Pulmonary artery endothelial cell (primary cell): ENCODE measurements around the gene NIPAL1. TPM values are rescaled to one million over a fixed set of nuclear protein-coding genes. Genes with fewer than 3 reads are reported as not detected.

Experiments
- DNase-seq: peaks from one replicate; pipeline ENCODE4 v3.0.0-alpha.2; 2011; ENCODE audit warnings: low read depth, low spot score
- total RNA-seq: library from RNA; depleted of rRNA; stranded (reverse); fragments of >200 nt; gene quantifications from 2 replicates; pipeline ENCODE4 v1.2.3, GENCODE V29; 2014

The NIPAL1 gene
- total RNA-seq, 1 donor from 2014 or later, result 1.6 TPM

GRCh38 chr4:48064349-48064748, 47.8 kb downstream of the NIPAL1 start:
- DNase-seq, result no peak

- no peak for DNase-seq
Measured at GRCh38 chr4:48065587-48066052, 49.0 kb downstream of the NIPAL1 start.

- DNase-seq, result no peak
Measured at GRCh38 chr4:48067536-48067935, 51.0 kb downstream of the NIPAL1 start.

GRCh38 chr4:48068182-48068581, 51.6 kb downstream of the NIPAL1 start:
- DNase-seq, result no peak

GRCh38 chr4:48069026-48069425, 52.5 kb downstream of the NIPAL1 start:
- DNase-seq, result no peak

- no peak for DNase-seq
Measured at GRCh38 chr4:48071191-48071590, 54.6 kb downstream of the NIPAL1 start.

- no peak for DNase-seq
Measured at GRCh38 chr4:48073567-48074103, 57.1 kb downstream of the NIPAL1 start.

GRCh38 chr4:48074657-48075056, 58.1 kb downstream of the NIPAL1 start:
- DNase-seq, result no peak

DNA sequence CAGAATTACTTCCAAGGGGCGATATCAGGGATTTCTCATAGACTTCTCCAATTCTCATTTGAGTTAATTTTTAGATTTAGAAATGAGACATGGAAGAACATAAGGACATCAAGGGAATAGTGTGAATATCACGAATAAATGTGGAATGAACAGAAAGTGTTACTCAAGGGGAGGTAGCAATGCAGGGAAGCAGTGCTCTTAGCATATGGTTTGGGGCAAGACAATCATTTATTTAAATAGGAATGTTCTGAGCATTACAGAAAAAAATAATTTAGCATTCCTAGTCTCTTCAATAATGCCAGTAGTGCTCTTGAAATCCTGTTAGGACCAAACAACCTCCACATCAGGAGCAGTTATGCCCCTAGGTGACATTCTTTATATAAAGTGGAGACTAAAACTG, 61.9 kb downstream of the NIPAL1 start:
- no peak for DNase-seq

DNA sequence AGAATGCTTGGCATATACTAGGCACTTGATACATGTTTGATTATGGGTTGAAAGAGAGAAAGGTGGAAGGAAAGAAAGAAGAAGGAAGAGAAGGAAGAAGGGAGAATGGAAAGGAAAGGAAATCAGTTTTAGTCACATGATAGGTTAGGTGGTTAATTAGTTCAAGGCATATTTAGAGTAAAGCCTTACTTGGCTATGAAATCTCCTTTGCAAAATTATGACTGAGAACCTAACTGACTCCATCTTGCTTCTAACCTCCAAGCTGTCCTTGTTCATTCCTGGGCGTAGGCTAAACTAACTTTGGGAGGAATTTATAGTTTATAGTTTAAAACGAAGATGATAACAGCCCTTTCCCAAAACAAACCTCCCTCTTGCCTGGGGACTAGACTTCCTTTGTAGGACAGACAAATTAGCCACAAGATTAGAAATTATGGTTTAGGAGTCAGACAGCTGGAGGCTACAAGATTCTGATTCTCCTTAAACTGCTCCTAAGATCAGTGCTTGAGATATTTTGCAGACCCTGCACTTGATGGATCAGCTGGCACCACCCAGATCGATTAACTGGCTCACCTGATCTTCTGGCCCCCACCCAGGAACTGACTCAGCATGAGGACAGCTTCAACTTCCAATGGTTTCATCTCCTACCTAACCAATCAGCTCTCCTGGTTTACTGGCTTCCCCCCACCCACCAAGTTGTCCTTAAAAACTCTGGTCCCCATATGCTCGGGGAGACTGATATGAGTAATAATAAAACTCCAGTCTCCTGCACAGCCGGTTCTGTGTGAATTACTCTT, 62.5 kb downstream of the NIPAL1 start:
- DNase-seq, result no peak

GRCh38 chr4:48079972-48080391, 63.4 kb downstream of the NIPAL1 start:
- no peak for DNase-seq

GRCh38 chr4:48081196-48081595, 64.6 kb downstream of the NIPAL1 start:
- DNase-seq, result no peak

DNA sequence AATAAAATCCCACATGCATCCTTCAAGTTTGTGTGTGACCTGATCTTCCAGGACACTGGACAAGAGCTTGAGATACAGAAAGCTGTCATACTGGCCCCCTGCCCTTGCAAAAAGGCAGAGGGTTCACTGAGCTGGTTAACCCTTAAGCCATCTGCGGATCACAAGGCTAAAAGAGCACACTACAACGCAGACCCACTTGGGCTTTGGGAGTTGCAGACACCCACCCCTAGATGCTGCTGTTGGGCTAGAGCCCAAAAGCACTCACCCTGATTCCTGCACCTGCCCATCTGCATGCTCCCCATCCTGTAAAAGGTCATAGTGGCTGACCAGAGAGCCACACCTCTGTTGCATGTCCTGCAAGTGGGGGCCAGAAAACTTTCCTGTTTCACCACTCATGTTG, 66.4 kb downstream of the NIPAL1 start:
- no peak for DNase-seq

GRCh38 chr4:48085821-48086589, 69.4 kb downstream of the NIPAL1 start:
- no peak for DNase-seq

Other genes with a start within 250 kb of the NIPAL1 start
- 0.07 and 0.56 TPM in 2 replicates for gene CORIN, start 178.7 kb upstream of the NIPAL1 start, total RNA-seq
- gene NFXL1, start 102.2 kb upstream of the NIPAL1 start, total RNA-seq, result 5.7 and 9.0 TPM in 2 replicates
- gene CNGA1, start 91 bp upstream of the NIPAL1 start, total RNA-seq, result not detected in 2 replicates
- 0.04 and 0.07 TPM in 2 replicates for gene TXK, start 117.5 kb downstream of the NIPAL1 start, total RNA-seq